Smooth muscle cell (in vitro differentiated cells): ENCODE measurements around the gene RAB11A. TPM values are rescaled to one million over a fixed set of nuclear protein-coding genes. Genes with fewer than 3 reads are reported as not detected.

Experiments
- DNase-seq: peaks from one replicate; lab custom pipeline; 2025; ENCODE audit not compliant: unreplicated experiment; lab: John Stamatoyannopoulos, UW
- H2AFZ ChIP-seq: fragments of 200-600 bp; sonication (generic); 2 replicates; pipeline ENCODE4 v1.6.0; 2016; ENCODE audit warnings: antibody characterized with exemption, low read depth, mild to moderate bottlenecking
- H3F3A ChIP-seq: fragments of 200-600 bp; sonication (generic); 2 replicates; pipeline ENCODE4 v1.6.0; 2017; ENCODE audit warnings: antibody characterized with exemption, low read depth
- H3K27ac ChIP-seq: fragments of 200-600 bp; sonication (generic); 2 replicates; pipeline ENCODE4 v1.5.1; 2016; ENCODE audit warnings: low read depth, mild to moderate bottlenecking
- H3K27me3 ChIP-seq: fragments of 200-600 bp; sonication (generic); 2 replicates; pipeline ENCODE4 v1.6.1; 2016; ENCODE audit warnings: low read depth, mild to moderate bottlenecking
- H3K36me3 ChIP-seq: fragments of 200-600 bp; sonication (generic); 2 replicates; pipeline ENCODE4 v1.5.1; 2016; ENCODE audit warnings: low read depth
- H3K4me1 ChIP-seq: fragments of 200-600 bp; sonication (generic); 2 replicates; pipeline ENCODE4 v1.5.1; 2016; ENCODE audit warnings: low read depth
- H3K4me2 ChIP-seq: fragments of 200-600 bp; sonication (generic); 2 replicates; pipeline ENCODE4 v1.6.0; 2016; ENCODE audit warnings: mild to moderate bottlenecking
- H3K4me3 ChIP-seq: fragments of 200-600 bp; sonication (generic); 2 replicates; pipeline ENCODE4 v1.5.1; 2016; ENCODE audit warnings: mild to moderate bottlenecking
- H3K79me2 ChIP-seq: fragments of 200-600 bp; sonication (generic); 2 replicates; pipeline ENCODE4 v1.6.0; 2016; ENCODE audit warnings: low read depth, mild to moderate bottlenecking
- H3K9ac ChIP-seq: fragments of 200-600 bp; sonication (generic); 2 replicates; pipeline ENCODE4 v1.6.0; 2016; ENCODE audit warnings: low read depth
- H3K9me3 ChIP-seq: fragments of 200-600 bp; sonication (generic); replicated peaks from 2 replicates; pipeline ENCODE4 v1.5.1; 2016; ENCODE audit warnings: low read depth
- H4K20me1 ChIP-seq: fragments of 200-600 bp; sonication (generic); 2 replicates; pipeline ENCODE4 v1.6.0; 2016; ENCODE audit warnings: low read depth
- CTCF ChIP-seq: fragments of 200-600 bp; sonication (generic); IDR thresholded peaks from 2 replicates; pipeline ENCODE4 v1.5.1; 2017; ENCODE audit warnings: borderline replicate concordance, mild to moderate bottlenecking, antibody characterized with exemption; ENCODE audit not compliant: insufficient read depth, poor library complexity, severe bottlenecking
- WGBS: methylation state at CpG from one replicate; pipeline ENCODE4 v1.1.7; 2016; ENCODE audit warnings: low lambda C conversion rate; 5-methylcytosine and 5-hydroxymethylcytosine counted together
- polyA plus RNA-seq: library from polyadenylated mRNA; unstranded; fragments of >200 nt; fragmentation: Nextera tagmentation; extraction: Ambion mirVana; gene quantifications from 2 replicates; pipeline ENCODE4 v1.2.1, GENCODE V29; 2016
- total RNA-seq: library from RNA; depleted of rRNA; stranded (reverse); fragments of >200 nt; gene quantifications from 2 replicates; pipeline ENCODE4 v1.2.3, GENCODE V29; 2014

The RAB11A gene
- total and polyA plus RNA-seq, 2 experiments from 2014 or later, result 206 to 300 TPM

GRCh38 chr15:65931221-65931620 lies 61.9 kb downstream of the RAB11A start:
- Histone ChIP-seq H3K9me3 (no peaks in the 10 kb centered on the region), H3K9ac (no peak overlapping the region), H2AFZ (no peak overlapping the region), H3K27ac (no peak overlapping the region), H3K4me1 (no peaks in the 10 kb centered on the region), H3F3A (no peaks in the 10 kb centered on the region), H3K4me2 (no peak overlapping the region), H3K79me2 (no peaks in the 10 kb centered on the region), H3K36me3 (no peaks in the 10 kb centered on the region), H4K20me1 (no peaks in the 10 kb centered on the region), H3K4me3 (no peak overlapping the region), H3K27me3 (no peaks in the 10 kb centered on the region)
- 89% methylated on average over 4 of the region's 4 CpGs for WGBS
- no peak for TF ChIP-seq CTCF
- no peak for DNase-seq

GRCh38 chr15:65935391-65935790 lies 66.1 kb downstream of the RAB11A start:
- Histone ChIP-seq H3K9ac (no peak overlapping the region), H3K27me3 (no peaks in the 10 kb centered on the region), H3K27ac (no peak overlapping the region), H3K4me2 (no peak overlapping the region), H3F3A (no peaks in the 10 kb centered on the region), H3K79me2 (no peaks in the 10 kb centered on the region), H3K4me1 (no peaks in the 10 kb centered on the region), H3K4me3 (no peak overlapping the region), H2AFZ (no peak overlapping the region), H4K20me1 (no peaks in the 10 kb centered on the region), H3K9me3 (no peaks in the 10 kb centered on the region), H3K36me3 (no peaks in the 10 kb centered on the region)
- 85% methylated on average over 2 of the region's 2 CpGs for WGBS
- DNase-seq, result no peak
- TF ChIP-seq CTCF, result no peak

- H3K4me3 ChIP-seq, result no peak overlapping the region
- H4K20me1 ChIP-seq, result no peaks in the 10 kb centered on the region
- no peaks in the 10 kb centered on the region for H3K27me3 ChIP-seq
- no peaks in the 10 kb centered on the region for H3K4me1 ChIP-seq
- no peak overlapping the region for H3K27ac ChIP-seq
- TF ChIP-seq CTCF, result no peak
- DNase-seq, result no peak
- H3K4me2 ChIP-seq, result no peak overlapping the region
- no peaks in the 10 kb centered on the region for H3F3A ChIP-seq
- WGBS, result 67% methylated on average over 1 of the region's 1 CpG
- no peaks in the 10 kb centered on the region for H3K9me3 ChIP-seq
- H3K79me2 ChIP-seq, result no peaks in the 10 kb centered on the region
- no peaks in the 10 kb centered on the region for H3K36me3 ChIP-seq
- H3K9ac ChIP-seq, result no peak overlapping the region
- H2AFZ ChIP-seq, result no peak overlapping the region
These were observed 67.0 kb downstream of the RAB11A start for GRCh38 chr15:65936282-65936681.

GRCh38 chr15:65937054-65937453 lies 67.8 kb downstream of the RAB11A start:
- no peaks in the 10 kb centered on the region for H3F3A ChIP-seq
- H3K4me2 ChIP-seq, result no peak overlapping the region
- DNase-seq, result no peak

More at GRCh38 chr15:65937054-65937453, 67.8 kb downstream of the RAB11A start:
- Histone ChIP-seq H4K20me1 (no peaks in the 10 kb centered on the region), H3K79me2 (no peaks in the 10 kb centered on the region), H3K4me3 (no peak overlapping the region), H3K27me3 (no peaks in the 10 kb centered on the region), H3K27ac (no peak overlapping the region), H2AFZ (no peak overlapping the region), H3K4me1 (no peaks in the 10 kb centered on the region), H3K9me3 (no peaks in the 10 kb centered on the region), H3K9ac (no peak overlapping the region), H3K36me3 (no peaks in the 10 kb centered on the region)
- no peak for TF ChIP-seq CTCF
- WGBS, result 94% methylated on average over 3 of the region's 3 CpGs
